H9 (cell line): Measurements from ENCODE around the gene NKX2-3. TPM values are rescaled to one million over a fixed set of nuclear protein-coding genes. Genes with fewer than 3 reads are reported as not detected.

Experiments
- DNase-seq: peaks from one replicate; pipeline ENCODE4 v3.0.0-alpha.2; 2017
- H2AFZ ChIP-seq: one replicate; pipeline ENCODE4 v1.6.1; 2013; ENCODE audit warnings: mild to moderate bottlenecking, low read length, control low read depth, moderate library complexity
- H2AK5ac ChIP-seq: 2 replicates; pipeline ENCODE4 v1.6.1; 2013; ENCODE audit warnings: low read length, control low read depth, mixed read lengths; ENCODE audit not compliant: insufficient read length
- H2BK120ac ChIP-seq: one replicate; pipeline ENCODE4 v1.6.1; 2013; ENCODE audit warnings: low read depth, mild to moderate bottlenecking, low read length, control low read depth, inconsistent platforms; ENCODE audit not compliant: poor library complexity, severe bottlenecking
- H2BK12ac ChIP-seq: 2 replicates; pipeline ENCODE4 v1.6.1; 2013; ENCODE audit warnings: low read length, control low read depth, mixed read lengths, low read depth; ENCODE audit not compliant: insufficient read length
- H2BK15ac ChIP-seq: 2 replicates; pipeline ENCODE4 v1.6.1; 2013; ENCODE audit warnings: low read depth, low read length, control low read depth
- H2BK20ac ChIP-seq: one replicate; pipeline ENCODE4 v1.6.1; 2013; ENCODE audit warnings: low read depth, mild to moderate bottlenecking, low read length, control low read depth, inconsistent platforms; ENCODE audit not compliant: poor library complexity, severe bottlenecking
- H2BK5ac ChIP-seq: 2 replicates; pipeline ENCODE4 v1.6.1; 2013; ENCODE audit warnings: low read length, control low read depth, mixed read lengths; ENCODE audit not compliant: insufficient read length
- H3K14ac ChIP-seq: 2 replicates; pipeline ENCODE4 v1.6.1; 2013; ENCODE audit warnings: low read length, control low read depth; ENCODE audit not compliant: insufficient read depth
- H3K18ac ChIP-seq: 2 replicates; pipeline ENCODE4 v1.6.1; 2013; ENCODE audit warnings: low read depth, mild to moderate bottlenecking, mixed read lengths, low read length, control low read depth; ENCODE audit not compliant: insufficient read length
- H3K23ac ChIP-seq: 2 replicates; pipeline ENCODE4 v1.6.1; 2013; ENCODE audit warnings: low read length, control low read depth, mixed read lengths, low read depth; ENCODE audit not compliant: insufficient read length
- H3K23me2 ChIP-seq: 2 replicates; pipeline ENCODE4 v1.6.1; 2013; ENCODE audit warnings: low read depth, mild to moderate bottlenecking, mixed read lengths, low read length, control low read depth; ENCODE audit not compliant: insufficient read length, poor library complexity, severe bottlenecking
- H3K27ac ChIP-seq: 2 replicates; pipeline ENCODE4 v1.5.1; 2013; ENCODE audit warnings: low read length, control low read depth, mixed read lengths, low read depth; ENCODE audit not compliant: insufficient read length
- H3K27me3 ChIP-seq: 2 replicates; pipeline ENCODE4 v1.6.1; 2013; ENCODE audit warnings: low read length, control low read depth, inconsistent platforms; ENCODE audit not compliant: insufficient read depth
- H3K4ac ChIP-seq: 2 replicates; pipeline ENCODE4 v1.6.1; 2013; ENCODE audit warnings: low read depth, mild to moderate bottlenecking, control low read depth, inconsistent platforms, low read length, moderate library complexity
- H3K4me1 ChIP-seq: 2 replicates; pipeline ENCODE4 v1.6.1; 2013; ENCODE audit warnings: low read length, control low read depth, inconsistent platforms; ENCODE audit not compliant: insufficient read depth
- H3K4me2 ChIP-seq: 2 replicates; pipeline ENCODE4 v1.6.1; 2013; ENCODE audit warnings: low read length, control low read depth, mixed read lengths; ENCODE audit not compliant: insufficient read length, insufficient read depth
- H3K56ac ChIP-seq: 2 replicates; pipeline ENCODE4 v1.6.1; 2013; ENCODE audit warnings: low read depth, mild to moderate bottlenecking, mixed read lengths, low read length, control low read depth; ENCODE audit not compliant: insufficient read length
- H3K79me1 ChIP-seq: 2 replicates; pipeline ENCODE4 v1.6.1; 2013; ENCODE audit warnings: low read depth, mild to moderate bottlenecking, moderate library complexity, low read length, control low read depth, inconsistent platforms; ENCODE audit not compliant: insufficient read depth, poor library complexity, severe bottlenecking
- H3K79me2 ChIP-seq: 2 replicates; pipeline ENCODE4 v1.6.1; 2013; ENCODE audit warnings: low read length, control low read depth, inconsistent platforms; ENCODE audit not compliant: insufficient read depth
- H3K9ac ChIP-seq: 2 replicates; pipeline ENCODE4 v1.6.1; 2013; ENCODE audit warnings: low read length, control low read depth, mixed read lengths; ENCODE audit not compliant: insufficient read length; ENCODE audit errors: extremely low read depth
- H3K9me3 ChIP-seq: one replicate; pipeline ENCODE4 v1.6.1; 2013; ENCODE audit warnings: low read depth, low read length, inconsistent platforms; ENCODE audit not compliant: control insufficient read depth
- H3T11ph ChIP-seq: one replicate; pipeline ENCODE4 v1.6.1; 2013; ENCODE audit warnings: mild to moderate bottlenecking, low read length, control low read depth, inconsistent platforms
- H4K20me1 ChIP-seq: one replicate; pipeline ENCODE4 v1.6.1; 2013; ENCODE audit not compliant: control insufficient read depth, insufficient read length, insufficient read depth
- H4K5ac ChIP-seq: 2 replicates; pipeline ENCODE4 v1.6.1; 2013; ENCODE audit warnings: low read depth, mild to moderate bottlenecking, mixed read lengths, low read length, control low read depth; ENCODE audit not compliant: insufficient read length
- H4K8ac ChIP-seq: replicated peaks from 2 replicates; pipeline ENCODE4 v1.6.1; 2013; ENCODE audit warnings: low read length, control low read depth, mixed read lengths, low read depth; ENCODE audit not compliant: insufficient read length
- H4K91ac ChIP-seq: 2 replicates; pipeline ENCODE4 v1.6.1; 2013; ENCODE audit warnings: low read depth, mild to moderate bottlenecking, moderate library complexity, mixed read lengths, low read length, control low read depth; ENCODE audit not compliant: insufficient read length
- H3K27ac Mint-ChIP-seq, 3 experiments: 2 replicates in 2 of 3; 3 replicates in 1 of 3; pipeline ENCODE4 v1.8.0; 2020 to 2021; ENCODE audit warnings: mixed read lengths in 3 of 3, mild to moderate bottlenecking in 1 of 3, moderate library complexity in 1 of 3
- H3K27me3 Mint-ChIP-seq: 2 replicates; pipeline ENCODE4 v1.8.0; 2021; ENCODE audit warnings: low read depth, mild to moderate bottlenecking, moderate library complexity, mixed read lengths
- H3K36me3 Mint-ChIP-seq, 3 experiments: 2 replicates in 2 of 3; 3 replicates in 1 of 3; pipeline ENCODE4 v1.8.0; 2020 to 2021; ENCODE audit warnings: low read depth in 3 of 3, mixed read lengths in 3 of 3; ENCODE audit not compliant: insufficient read depth in 1 of 3
- H3K4me1 Mint-ChIP-seq, 2 experiments: 2 replicates each; pipeline ENCODE4 v1.8.0; 2020; ENCODE audit warnings: mixed read lengths in 2 of 2
- H3K4me3 Mint-ChIP-seq, 2 experiments: 2 replicates in 1 of 2; 3 replicates in 1 of 2; pipeline ENCODE4 v1.8.0; 2020 to 2021; ENCODE audit warnings: mild to moderate bottlenecking in 2 of 2, mixed read lengths in 2 of 2, moderate library complexity in 1 of 2
- H3K9me3 Mint-ChIP-seq, 2 experiments: 2 replicates in 1 of 2; 3 replicates in 1 of 2; pipeline ENCODE4 v1.8.0; 2020; ENCODE audit warnings: mild to moderate bottlenecking in 2 of 2, mixed read lengths in 2 of 2, moderate library complexity in 1 of 2
- WGBS: extraction: QIAGEN DNeasy Blood & Tissue Kit; methylation state at CpG from one replicate; pipeline ENCODE4 v1.1.7; 2013; ENCODE audit warnings: missing lambda C conversion rate, low lambda C conversion rate, mixed read lengths; ENCODE audit not compliant: insufficient read length; ENCODE audit errors: extremely low coverage; 5-methylcytosine and 5-hydroxymethylcytosine counted together
- total RNA-seq: library from RNA; stranded (reverse); gene quantifications from 2 replicates; pipeline ENCODE4 v1.2.1, GENCODE V29; 2021
- TF ChIP-seq, protein P1 (sequence below): fragments of 200-600 bp; sonication (generic); conservative IDR thresholded peaks from 3 replicates; pipeline ENCODE4 v1.8.0; 2021; ENCODE audit warnings: antibody characterized with exemption, mild to moderate bottlenecking

Gene NKX2-3
- total RNA-seq, 1 experiment from 2014 or later: not detected

- no peak overlapping the region for H2AFZ ChIP-seq
- H3K23ac ChIP-seq: no peak overlapping the region
- no peak overlapping the region for H2BK20ac ChIP-seq
- H2BK12ac ChIP-seq: no peak overlapping the region
- H2BK15ac ChIP-seq: no peak overlapping the region
- no peaks in the 10 kb centered on the region for H3K4me1 ChIP-seq
- no peak overlapping the region for H3K18ac ChIP-seq
- no peaks in the 10 kb centered on the region for H3K9me3 Mint-ChIP-seq
- no peak overlapping the region for H4K5ac ChIP-seq
- H3K27ac ChIP-seq: no peak overlapping the region
- no peak overlapping the region for H3K4me2 ChIP-seq
- H3K27me3 Mint-ChIP-seq: peaks cover 57% of the 10 kb centered on the region
- no peak overlapping the region for H3T11ph ChIP-seq
- no peaks in the 10 kb centered on the region for H3K23me2 ChIP-seq
- H3K79me2 ChIP-seq: no peaks in the 10 kb centered on the region
- H3K14ac ChIP-seq: no peak overlapping the region
- H2AK5ac ChIP-seq: no peak overlapping the region
- no peaks in the 10 kb centered on the region; the same call in 1 of the 2 replicates for H3K27me3 ChIP-seq
- DNase-seq: no peak
- no peak overlapping the region for H3K9ac ChIP-seq
- no peaks in the 10 kb centered on the region for H3K36me3 Mint-ChIP-seq
- H3K79me1 ChIP-seq: no peaks in the 10 kb centered on the region
- no peak overlapping the region for H3K27ac Mint-ChIP-seq
- H3K56ac ChIP-seq: no peak overlapping the region
- no CpG with 5 or more reads among the region's 11 CpGs for WGBS
- no peaks in the 10 kb centered on the region for H4K20me1 ChIP-seq
- H4K8ac ChIP-seq: no peak overlapping the region
- H3K4ac ChIP-seq: no peak overlapping the region
- H2BK120ac ChIP-seq: no peak overlapping the region
- no peak overlapping the region for H2BK5ac ChIP-seq
- no peak overlapping the region for H4K91ac ChIP-seq
- peaks cover 20 to 21% of the 10 kb centered on the region in 2 experiments for H3K4me1 Mint-ChIP-seq
- H3K9me3 ChIP-seq: no peaks in the 10 kb centered on the region
- TF ChIP-seq, protein P1, sequence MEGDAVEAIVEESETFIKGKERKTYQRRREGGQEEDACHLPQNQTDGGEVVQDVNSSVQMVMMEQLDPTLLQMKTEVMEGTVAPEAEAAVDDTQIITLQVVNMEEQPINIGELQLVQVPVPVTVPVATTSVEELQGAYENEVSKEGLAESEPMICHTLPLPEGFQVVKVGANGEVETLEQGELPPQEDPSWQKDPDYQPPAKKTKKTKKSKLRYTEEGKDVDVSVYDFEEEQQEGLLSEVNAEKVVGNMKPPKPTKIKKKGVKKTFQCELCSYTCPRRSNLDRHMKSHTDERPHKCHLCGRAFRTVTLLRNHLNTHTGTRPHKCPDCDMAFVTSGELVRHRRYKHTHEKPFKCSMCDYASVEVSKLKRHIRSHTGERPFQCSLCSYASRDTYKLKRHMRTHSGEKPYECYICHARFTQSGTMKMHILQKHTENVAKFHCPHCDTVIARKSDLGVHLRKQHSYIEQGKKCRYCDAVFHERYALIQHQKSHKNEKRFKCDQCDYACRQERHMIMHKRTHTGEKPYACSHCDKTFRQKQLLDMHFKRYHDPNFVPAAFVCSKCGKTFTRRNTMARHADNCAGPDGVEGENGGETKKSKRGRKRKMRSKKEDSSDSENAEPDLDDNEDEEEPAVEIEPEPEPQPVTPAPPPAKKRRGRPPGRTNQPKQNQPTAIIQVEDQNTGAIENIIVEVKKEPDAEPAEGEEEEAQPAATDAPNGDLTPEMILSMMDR: no peak
- H3K4me3 Mint-ChIP-seq: no peak overlapping the region
These were observed 22.6 kb downstream of the NKX2-3 start for GRCh38 chr10:99555371-99555770.
